Osteocyte (in vitro differentiated cells): ENCODE data around the gene FBXO28. TPM values are rescaled to one million over a fixed set of nuclear protein-coding genes. Genes with fewer than 3 reads are reported as not detected.

Experiments
- DNase-seq: peaks from one replicate; pipeline ENCODE4 v3.0.0; 2021; ENCODE audit warnings: mixed read lengths; ENCODE audit not compliant: unreplicated experiment; ENCODE audit errors: extremely low spot score
- H3K27ac Mint-ChIP-seq: one replicate; pipeline ENCODE4 v1.8.0; 2021; ENCODE audit warnings: mild to moderate bottlenecking, mixed read lengths; ENCODE audit not compliant: unreplicated experiment
- H3K27me3 Mint-ChIP-seq: one replicate; pipeline ENCODE4 v1.8.0; 2021; ENCODE audit warnings: mixed read lengths; ENCODE audit not compliant: unreplicated experiment
- H3K36me3 Mint-ChIP-seq: one replicate; pipeline ENCODE4 v1.8.0; 2021; ENCODE audit warnings: mixed read lengths; ENCODE audit not compliant: unreplicated experiment
- H3K4me1 Mint-ChIP-seq: one replicate; pipeline ENCODE4 v1.8.0; 2021; ENCODE audit warnings: mixed read lengths; ENCODE audit not compliant: unreplicated experiment
- H3K4me3 Mint-ChIP-seq: one replicate; pipeline ENCODE4 v1.8.0; 2021; ENCODE audit warnings: mild to moderate bottlenecking, moderate library complexity, mixed read lengths; ENCODE audit not compliant: unreplicated experiment
- H3K9me3 Mint-ChIP-seq: one replicate; pipeline ENCODE4 v1.8.0; 2021; ENCODE audit warnings: mixed read lengths; ENCODE audit not compliant: unreplicated experiment
- CTCF ChIP-seq: fragments of 200-600 bp; sonication (generic); IDR thresholded peaks from 2 replicates; pipeline ENCODE4 v1.5.0; 2021; ENCODE audit warnings: antibody characterized with exemption, mild to moderate bottlenecking, moderate library complexity
- total RNA-seq: library from RNA; stranded (reverse); gene quantifications from 2 replicates; pipeline ENCODE4 v1.2.1, GENCODE V29; 2021

Gene FBXO28
- total RNA-seq, 1 donor from 2014 or later, result 28.1 TPM

- no peaks in the 10 kb centered on the region for H3K9me3 Mint-ChIP-seq
- H3K4me1 Mint-ChIP-seq, result peaks cover 6% of the 10 kb centered on the region
- no peak overlapping the region for H3K27ac Mint-ChIP-seq
- H3K4me3 Mint-ChIP-seq, result no peak overlapping the region
- no peak for TF ChIP-seq CTCF
- DNase-seq, result no peak
- H3K27me3 Mint-ChIP-seq, result peaks cover 54% of the 10 kb centered on the region
- H3K36me3 Mint-ChIP-seq, result no peaks in the 10 kb centered on the region
Observed at GRCh38 chr1:224107282-224107625, 6.7 kb upstream of the FBXO28 start.

- Mint-ChIP-seq H3K4me1 (peaks cover 12% of the 10 kb centered on the region), H3K27me3 (peaks cover 46% of the 10 kb centered on the region), H3K9me3 (peaks cover 4% of the 10 kb centered on the region), H3K36me3 (no peaks in the 10 kb centered on the region), H3K4me3 (no peak overlapping the region), H3K27ac (no peak overlapping the region)
- no peak for DNase-seq
- TF ChIP-seq CTCF, result no peak
Observed at GRCh38 chr1:224108991-224109390, 4.9 kb upstream of the FBXO28 start.

DNA sequence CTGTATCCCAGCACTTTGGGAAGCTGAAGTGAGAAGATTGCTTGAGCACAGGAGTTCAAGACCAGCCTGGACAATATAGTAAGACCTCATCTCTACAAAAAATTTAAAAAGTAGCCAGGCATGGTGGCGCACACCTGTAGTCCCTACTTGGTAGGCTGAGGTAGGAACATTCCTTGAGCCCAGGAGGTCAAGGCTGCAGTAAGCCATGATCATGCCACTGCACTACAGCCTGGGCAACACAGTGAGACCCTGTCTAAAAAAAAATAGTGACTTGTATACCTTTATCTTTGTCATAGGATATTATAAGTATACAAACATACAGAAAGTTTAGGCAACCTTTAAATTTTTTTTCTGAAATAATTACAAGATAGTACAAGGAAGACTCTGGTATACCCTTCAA, 3.9 kb upstream of the FBXO28 start:
- DNase-seq, result no peak
- TF ChIP-seq CTCF, result no peak
- Mint-ChIP-seq H3K4me3 (no peak overlapping the region), H3K4me1 (peaks cover 14% of the 10 kb centered on the region), H3K27ac (no peak overlapping the region), H3K36me3 (no peaks in the 10 kb centered on the region), H3K27me3 (peaks cover 43% of the 10 kb centered on the region), H3K9me3 (peaks cover 4% of the 10 kb centered on the region)

GRCh38 chr1:224113005-224113404, 906 bp upstream of the FBXO28 start:
- Mint-ChIP-seq H3K4me3 (no peak overlapping the region), H3K27me3 (peaks cover 26% of the 10 kb centered on the region), H3K36me3 (no peaks in the 10 kb centered on the region), H3K9me3 (peaks cover 4% of the 10 kb centered on the region), H3K27ac (no peak overlapping the region), H3K4me1 (peaks cover 24% of the 10 kb centered on the region)
- TF ChIP-seq CTCF, result no peak
- DNase-seq, result no peak

GRCh38 chr1:224113545-224113917, 380 bp upstream of the FBXO28 start:
- TF ChIP-seq CTCF, result no peak
- Mint-ChIP-seq H3K27ac (peak overlapping the region; percentile 90), H3K4me3 (peak overlapping the region; percentile 83), H3K9me3 (peaks cover 4% of the 10 kb centered on the region), H3K27me3 (peaks cover 22% of the 10 kb centered on the region), H3K4me1 (peaks cover 24% of the 10 kb centered on the region), H3K36me3 (no peaks in the 10 kb centered on the region)
- DNase-seq, result no peak
